Body of pancreas (tissue), 4 donors: Measurements from ENCODE around the gene DCDC2C.

Experiments used
- POLR2A ChIP-seq, 3 donors: fragments of 450-650 bp; IDR thresholded peaks; one replicate each; pipeline ENCODE4 v1.6.1; 2016; ENCODE audit warnings: antibody characterized with exemption in 3 of 3, mild to moderate bottlenecking in 2 of 3
- TF ChIP-seq, protein P1 (sequence below), 7 experiments: fragments of 450-650 bp in 4 of 7; fragments of 200-600 bp in 3 of 7; sonication (generic) in 3 of 7; IDR thresholded peaks; one replicate each; pipeline ENCODE4 v1.5.1; 2016 to 2019; ENCODE audit warnings: antibody characterized with exemption in 7 of 7

GRCh38 chr2:3737128-3737527 is 33.8 kb downstream of the DCDC2C start:
- TF ChIP-seq, protein P1, sequence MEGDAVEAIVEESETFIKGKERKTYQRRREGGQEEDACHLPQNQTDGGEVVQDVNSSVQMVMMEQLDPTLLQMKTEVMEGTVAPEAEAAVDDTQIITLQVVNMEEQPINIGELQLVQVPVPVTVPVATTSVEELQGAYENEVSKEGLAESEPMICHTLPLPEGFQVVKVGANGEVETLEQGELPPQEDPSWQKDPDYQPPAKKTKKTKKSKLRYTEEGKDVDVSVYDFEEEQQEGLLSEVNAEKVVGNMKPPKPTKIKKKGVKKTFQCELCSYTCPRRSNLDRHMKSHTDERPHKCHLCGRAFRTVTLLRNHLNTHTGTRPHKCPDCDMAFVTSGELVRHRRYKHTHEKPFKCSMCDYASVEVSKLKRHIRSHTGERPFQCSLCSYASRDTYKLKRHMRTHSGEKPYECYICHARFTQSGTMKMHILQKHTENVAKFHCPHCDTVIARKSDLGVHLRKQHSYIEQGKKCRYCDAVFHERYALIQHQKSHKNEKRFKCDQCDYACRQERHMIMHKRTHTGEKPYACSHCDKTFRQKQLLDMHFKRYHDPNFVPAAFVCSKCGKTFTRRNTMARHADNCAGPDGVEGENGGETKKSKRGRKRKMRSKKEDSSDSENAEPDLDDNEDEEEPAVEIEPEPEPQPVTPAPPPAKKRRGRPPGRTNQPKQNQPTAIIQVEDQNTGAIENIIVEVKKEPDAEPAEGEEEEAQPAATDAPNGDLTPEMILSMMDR (IDR thresholded peaks at IDR 0.05) = no peak
- TF ChIP-seq POLR2A (IDR thresholded peaks at IDR 0.05) = no peak
